HG03439 (cell line): Measurements from ENCODE around the gene SNX5.
A peak's percentile ranks its signal among the peaks of the same experiment; 100 is the strongest.

Source experiments
- ATAC-seq: cut with Tn5 transposase; IDR thresholded peaks from one replicate; pipeline ENCODE4 v1.9.1; 2021; ENCODE audit warnings: mild to moderate bottlenecking, moderate library complexity; ENCODE audit not compliant: unreplicated experiment

Gene SNX5

DNA sequence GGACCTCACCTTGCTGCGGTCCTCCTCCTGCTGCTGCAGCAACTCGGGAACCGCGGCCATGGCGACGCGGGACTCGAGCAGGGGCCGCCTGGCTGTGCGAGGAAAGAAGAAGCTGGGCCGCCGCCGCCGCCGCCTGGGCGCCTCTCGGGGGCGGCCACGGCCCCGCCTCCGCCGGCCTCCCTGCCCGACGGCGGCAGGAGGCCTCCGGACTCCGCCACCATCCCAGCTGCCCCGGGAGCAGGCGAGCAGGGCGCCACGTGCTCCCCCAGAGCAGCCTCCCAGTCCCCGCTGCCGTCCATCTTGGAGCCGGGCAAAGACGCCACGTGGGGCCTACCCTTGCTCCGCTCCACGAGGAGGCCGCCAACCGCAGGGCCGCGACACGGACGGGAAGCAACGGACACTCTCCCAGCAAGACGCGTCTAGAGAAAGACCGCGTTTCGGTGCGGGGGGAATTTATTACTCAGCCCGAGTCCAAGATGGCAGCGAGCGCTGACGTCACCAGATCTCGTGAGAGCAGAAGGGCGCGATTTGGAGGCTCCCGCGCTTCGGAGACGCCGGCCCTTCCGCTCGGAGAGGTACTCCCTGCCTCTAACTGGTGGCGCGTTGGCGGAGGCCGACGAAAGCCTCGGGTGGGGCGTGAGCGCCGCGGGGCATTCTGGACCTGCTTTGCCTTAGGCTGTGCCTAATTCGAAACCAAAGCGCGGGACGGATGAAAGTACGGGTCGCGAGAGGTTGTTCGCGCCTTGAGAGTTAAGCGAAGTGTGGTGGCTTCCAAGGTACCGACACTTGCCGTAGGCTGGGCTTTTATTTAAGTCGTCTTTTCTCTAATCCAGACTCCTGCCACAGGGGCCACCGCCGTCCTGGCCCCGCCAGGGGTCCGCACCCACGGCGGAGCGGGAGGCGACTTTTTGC lies at the start of gene SNX5, which contains the start of gene MGME1:
Gene SNX5, minus strand, starts transcription at position 429 of the 912 bp plus-strand sequence. Its CDS starts 369 bp downstream, at position 60.
Gene MGME1, plus strand, starts transcription at position 653 of the 912 bp plus-strand sequence. CDS start 842 bp downstream, outside the sequence.
- peak; percentile 85 for ATAC-seq

DNA sequence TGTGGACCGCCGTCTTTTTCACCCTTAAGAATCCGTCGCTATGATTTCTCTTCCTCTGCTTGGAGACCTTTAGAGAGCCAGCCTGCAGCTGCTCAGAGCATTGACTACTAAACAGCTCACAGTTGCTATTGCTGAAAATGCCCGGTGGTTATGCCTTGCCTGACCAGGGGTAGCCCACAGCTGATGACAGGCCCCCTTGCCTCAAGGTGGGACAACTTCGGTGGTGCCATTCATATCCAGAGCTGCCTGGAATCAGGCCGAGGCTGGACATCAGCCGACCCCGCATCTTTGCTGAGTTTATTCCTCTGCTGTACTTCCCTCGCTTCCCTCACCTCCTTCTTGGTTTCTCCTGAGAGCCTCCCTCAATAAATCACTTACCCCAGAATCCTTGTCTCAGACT lies 49.5 kb upstream of the SNX5 start:
- ATAC-seq, result no peak

DNA sequence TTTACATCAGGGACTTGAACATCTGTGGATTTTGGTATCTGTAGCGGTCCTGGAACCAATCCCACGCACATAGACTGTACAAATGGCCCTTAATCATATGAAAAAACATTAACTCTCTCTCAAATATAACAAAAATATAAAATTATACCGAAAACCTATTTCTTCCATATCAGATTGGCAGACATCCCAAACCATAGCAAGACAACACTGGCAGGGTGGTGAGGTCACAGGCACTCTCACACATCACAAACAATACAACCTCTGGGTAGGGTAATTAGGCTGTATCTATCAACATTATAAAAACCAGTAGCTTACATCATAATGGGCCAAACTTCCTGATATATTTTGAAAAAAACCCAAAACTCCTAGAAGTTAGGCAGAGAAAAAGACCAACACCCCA lies 48.2 kb upstream of the SNX5 start:
- ATAC-seq, result no peak

DNA sequence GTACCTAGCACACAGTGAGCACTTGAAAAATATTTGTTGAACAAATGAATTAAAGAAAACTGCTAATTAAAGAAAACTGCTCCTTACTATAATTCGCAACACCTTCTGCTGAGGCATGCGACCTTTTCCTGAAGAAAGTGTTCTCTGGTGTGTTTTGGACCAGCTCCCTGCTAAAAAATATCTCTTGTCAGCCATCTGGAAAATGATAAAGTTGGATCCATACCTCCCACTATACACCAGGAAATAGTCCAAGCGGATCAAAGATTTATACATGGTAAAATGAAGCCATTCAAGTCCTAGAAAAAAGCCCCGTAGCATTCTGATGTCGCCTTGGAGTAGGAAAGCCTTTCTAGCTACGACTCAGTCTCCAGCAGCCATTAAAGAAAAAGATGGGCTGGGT lies 45.8 kb upstream of the SNX5 start:
- no peak for ATAC-seq

DNA sequence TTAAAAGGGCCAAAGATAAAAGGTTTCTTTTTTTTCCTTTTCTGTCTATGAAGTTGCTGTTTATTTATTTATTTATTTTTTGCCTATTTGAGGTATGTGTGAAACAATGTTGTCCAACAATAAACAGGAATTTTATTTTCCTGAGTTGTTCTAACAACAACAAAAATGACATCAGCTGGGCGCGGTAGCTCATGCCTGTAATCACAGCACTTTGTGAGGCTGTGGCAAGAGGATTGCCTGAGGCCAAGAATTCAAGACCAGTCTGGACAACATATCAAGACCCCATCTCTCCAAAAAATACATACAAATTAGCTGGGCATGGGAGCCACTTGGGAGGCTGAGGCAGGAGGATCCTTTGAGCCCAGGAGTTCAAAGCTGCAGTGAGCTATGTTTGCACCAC lies 44.3 kb upstream of the SNX5 start:
- ATAC-seq, result no peak

DNA sequence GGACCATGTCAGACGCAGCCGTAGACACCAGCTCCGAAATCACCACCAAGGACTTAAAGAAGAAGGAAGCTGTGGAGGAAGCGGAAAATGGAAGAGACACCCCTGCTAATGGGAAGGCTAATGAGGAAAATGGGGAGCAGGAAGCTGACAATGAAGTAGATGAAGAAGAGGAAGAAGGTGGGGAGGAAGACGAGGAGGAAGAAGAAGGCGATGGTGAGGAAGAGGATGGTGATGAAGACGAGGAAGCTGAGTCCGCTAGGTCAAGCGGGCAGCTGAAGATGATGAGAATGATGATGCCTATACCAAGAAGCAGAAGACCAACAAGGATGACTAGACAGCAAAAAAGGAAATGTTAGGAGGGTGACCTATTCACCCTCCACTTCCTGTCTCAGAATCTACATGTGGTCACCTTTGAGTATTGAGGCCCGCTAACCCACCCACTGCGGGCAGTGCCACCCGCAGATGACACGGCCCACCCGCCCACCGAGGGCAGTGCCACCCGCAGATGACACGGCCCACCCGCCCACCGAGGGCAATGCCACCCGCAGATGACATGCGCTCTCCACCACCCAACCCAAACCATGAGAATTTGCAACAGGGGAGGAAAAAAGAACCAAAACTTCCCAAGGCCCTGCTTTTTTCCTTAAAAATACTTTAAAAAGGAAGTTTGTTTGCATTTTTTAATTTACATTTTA lies 43.5 kb upstream of the SNX5 start:
- no peak for ATAC-seq

DNA sequence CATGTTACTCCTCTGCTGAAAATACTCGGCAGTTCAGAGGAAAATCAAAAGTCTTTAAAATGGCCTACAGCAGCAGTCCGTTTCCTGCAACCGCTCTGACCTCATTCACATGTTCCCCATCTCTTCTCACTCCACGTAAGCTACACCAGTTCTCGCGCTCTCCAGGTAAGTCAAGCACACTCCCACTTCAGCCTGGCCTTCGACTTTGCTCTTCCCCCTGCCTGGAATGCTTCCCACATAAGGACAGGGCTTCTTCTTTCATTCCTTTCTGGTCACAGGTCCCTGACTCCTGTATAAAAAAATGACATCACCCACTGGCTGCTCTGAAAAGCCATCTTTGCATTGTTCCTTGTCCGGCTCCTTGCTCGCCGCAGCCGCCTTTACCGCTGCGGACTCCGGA lies 42.9 kb upstream of the SNX5 start:
- no peak for ATAC-seq

DNA sequence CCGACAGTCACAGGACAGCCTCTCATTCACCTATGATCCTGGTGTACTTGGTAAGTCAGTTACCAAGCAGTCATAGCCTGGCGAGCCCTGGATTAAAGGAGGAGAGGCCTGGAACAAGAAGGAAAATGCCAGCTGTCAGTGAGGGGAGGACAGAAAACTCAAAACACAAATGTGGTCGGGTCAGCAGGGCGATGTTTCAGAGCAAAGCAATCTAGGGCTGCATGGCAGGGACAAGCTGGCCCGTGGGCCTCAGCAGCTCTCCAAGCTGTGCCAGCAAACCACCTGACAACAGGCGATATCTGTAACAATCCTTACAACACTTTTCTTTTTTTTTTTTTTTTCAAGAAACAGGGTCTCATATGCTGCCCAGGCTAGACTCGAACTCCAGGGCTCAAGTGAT lies 40.5 kb upstream of the SNX5 start:
- ATAC-seq, result no peak

DNA sequence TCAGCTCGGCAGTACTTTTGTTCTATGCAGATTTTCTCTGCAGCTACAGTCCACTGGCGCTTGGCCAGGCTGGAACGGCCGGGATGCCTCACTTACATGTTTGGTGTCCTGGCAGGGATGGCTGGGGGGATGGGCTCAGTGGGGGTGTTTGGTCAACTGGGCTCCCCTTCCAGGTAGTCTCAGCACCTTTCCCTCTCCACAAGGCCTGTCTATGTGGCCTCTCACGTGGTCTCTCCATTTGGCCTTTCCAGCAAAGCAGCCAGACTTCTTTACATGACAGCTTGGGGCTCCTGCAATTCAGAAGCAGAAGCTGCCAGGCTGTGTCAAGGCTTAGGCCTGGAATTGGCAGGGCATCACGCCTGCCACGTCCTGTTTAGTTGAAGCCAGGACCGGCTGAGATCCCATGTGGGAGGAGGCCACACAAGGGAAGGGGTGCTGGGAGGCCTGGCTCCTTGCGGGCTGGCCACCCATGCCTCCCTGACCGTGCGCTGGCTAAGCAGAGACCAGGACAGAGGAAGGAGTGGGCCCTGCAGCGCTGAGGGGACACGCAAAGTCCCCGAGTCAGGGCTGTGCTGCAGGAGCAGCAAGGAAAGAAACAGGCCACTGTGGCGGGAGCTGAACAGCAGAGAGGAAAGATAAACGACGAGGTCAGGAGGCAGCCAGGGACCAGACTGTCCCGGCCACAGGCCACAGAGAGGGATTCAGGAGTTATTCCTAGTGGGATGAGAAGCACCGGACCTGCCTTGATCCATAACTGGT lies 39.1 kb upstream of the SNX5 start:
- ATAC-seq, result no peak

DNA sequence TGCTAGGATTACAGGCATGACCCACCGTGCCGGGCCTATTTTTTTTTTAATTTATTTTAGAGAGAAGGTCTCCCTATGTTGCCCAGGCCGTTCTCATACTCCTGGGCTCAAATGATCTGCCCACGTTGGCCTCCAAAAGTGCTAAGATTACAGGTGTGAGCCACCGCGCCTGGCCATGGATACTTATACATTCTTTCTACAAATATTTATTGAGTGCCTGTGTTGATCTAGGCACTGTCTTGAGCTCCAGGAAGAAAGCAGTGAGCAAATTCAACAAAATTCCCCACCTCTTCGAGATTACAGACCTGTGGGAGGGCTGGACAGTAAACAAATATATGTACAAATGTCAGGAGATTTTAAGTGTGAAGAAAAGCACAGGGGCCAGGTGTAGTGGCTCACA lies 38.1 kb upstream of the SNX5 start:
- ATAC-seq, result no peak

DNA sequence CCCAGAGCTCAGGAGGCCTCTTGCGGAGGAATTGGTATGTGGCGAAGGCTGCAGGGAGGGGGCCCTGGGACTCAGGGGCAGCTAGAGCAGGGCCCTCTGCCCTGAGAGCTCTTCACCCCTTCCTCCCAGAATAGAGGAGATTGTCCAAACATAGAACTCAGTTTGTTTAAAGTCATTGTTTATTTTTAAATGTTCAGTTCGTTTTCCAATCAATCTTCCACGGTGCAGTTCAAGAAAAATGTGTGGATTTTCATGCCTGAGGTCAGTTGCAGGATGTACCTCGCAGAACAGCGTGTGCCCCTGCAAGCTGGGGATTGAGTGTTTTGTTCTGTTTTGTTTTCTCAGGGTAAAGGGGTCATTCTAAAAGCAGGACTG lies 37.4 kb upstream of the SNX5 start:
- ATAC-seq, result no peak

DNA sequence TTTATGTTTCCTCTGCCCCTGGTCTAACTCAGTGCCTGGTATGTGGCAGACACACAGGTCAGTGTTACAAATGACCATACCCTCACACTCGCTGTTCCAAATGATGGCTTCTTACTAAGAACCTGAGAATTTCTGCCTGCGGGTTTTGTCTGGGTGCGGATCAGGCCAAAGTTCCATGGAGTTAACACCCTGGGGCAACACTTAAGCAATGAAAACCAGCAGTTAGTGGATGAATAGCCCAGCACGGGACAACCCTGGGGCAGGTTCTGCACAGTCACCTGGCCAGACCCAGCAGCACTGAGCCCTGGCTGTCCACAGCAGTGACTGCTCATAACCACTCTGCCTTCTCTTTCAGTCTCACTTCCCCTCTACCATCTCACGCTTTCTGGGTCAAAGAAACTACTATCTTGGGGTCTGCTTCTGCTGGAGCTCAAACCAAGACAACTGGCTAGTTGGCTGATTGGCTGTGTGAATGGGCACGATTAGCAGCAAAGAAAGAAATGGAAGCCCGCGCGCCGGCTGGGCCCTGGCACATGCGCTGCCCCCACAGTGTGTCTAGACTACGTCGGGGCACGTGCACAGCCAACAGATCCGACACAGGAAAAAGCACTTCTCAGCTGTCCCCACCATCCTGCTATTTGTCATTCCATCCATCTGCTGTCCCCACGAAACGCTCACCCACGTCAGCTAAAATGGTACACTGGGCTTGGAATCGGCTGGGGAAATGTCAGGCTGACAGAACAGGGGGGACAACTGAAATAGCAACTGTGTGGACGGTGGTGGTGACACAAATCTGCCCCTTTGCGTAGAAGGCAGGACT lies 36.8 kb upstream of the SNX5 start:
- peak; percentile 90 for ATAC-seq

DNA sequence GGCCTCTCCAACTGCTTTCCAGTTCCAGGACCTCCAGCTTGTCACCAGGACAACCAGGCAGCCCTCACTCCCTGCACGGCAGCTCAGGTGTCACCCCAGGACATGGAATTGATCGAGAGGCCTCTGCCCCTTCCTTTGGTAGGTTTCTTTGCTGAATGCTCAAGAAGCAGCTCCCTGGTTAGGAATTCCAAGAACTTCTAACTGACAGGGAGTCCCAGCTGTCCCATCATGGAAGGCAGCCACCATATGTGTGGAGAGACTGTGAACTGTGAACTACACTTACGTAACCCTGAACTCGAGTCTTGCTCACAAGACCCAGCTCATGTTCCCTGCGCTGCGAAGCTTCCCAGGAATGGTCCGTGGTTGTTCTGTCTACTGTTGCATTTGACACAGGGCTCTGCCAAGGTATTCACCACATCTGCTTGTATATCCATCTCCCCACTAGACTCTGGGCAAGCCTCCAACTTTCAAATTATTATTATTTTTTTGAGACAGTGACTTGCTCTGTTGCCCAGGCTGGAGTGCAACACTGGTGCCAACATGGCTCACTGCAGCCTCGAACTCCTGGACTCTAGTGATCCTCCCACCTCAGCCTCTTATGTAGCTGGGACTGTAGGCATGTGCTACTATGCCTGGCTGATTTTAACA lies 35.9 kb upstream of the SNX5 start:
- ATAC-seq, result no peak

DNA sequence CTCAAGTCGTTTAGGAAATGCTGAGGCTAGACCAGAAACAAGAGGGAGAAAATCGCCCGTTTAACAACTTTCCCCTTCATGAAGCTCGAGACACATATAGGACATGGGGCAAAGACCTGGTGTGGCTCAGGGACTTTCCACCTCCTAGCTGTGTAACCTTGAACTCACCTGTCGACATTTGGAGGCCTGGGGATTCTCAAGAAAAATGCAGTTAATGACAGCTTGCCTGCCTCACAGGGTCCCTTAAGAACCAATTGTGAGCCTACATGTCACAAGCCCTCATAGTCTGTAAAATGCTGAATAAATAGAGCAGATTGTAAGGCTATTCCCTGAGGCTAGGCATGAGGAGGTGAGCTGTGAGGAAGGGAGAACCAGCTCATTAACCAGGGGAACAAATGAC lies 35.3 kb upstream of the SNX5 start:
- ATAC-seq, result no peak

DNA sequence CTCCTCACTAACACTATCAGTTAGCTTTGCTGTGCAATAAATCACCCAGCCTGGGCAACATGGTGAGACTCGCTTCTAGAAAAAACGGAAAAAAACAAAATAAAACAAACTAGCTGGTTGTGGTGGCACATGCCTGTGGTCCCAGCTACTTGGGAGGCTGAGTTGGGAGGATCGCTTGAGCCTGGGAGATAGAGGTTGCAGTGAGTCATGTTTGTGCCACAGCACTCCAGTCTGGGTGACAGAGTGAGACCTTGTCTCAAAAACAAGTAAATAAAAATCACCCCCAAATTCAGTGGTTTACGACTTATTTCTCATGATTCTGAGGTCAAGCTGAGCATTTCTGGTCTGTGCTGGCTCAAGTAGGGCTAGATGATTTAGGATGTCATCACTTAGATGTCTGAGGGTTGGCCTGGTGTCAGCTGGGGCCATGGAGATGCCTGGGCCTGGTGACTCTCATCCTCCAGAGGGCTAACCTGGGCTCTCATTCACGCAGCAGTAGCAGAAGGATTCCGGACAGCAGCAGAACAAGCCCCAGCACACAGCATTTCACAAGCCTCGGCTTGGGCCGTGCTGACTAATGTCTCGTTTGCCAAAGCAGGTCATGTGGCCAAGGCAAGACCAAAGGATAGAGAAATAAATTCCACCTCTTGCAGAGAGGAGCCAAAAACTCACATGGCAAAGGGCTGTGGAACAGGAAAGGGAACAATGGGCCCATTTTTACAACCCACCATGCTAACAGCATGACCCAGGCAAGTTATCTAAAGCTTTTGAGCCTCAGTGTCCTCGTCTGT lies 32.7 kb upstream of the SNX5 start:
- ATAC-seq, result no peak

DNA sequence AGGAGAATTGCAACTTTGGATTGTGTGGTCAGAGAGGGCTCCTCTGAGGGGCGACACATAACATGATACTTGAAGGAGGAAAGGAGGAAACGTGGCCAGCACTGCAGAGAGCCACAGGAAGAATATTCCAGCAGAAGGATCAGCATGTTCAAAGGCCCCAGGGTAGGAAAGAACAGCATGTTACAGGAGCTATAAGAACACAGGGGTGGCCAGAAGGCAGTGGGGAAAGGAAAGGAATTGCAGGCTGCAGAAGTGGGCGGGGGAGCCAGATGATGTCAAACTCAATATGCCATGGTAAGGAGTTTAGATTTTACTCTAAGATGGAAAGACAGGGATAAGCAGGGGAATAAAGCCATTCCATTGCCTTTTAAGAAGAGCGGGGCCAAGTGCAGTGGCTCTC lies 31.0 kb upstream of the SNX5 start:
- no peak for ATAC-seq

DNA sequence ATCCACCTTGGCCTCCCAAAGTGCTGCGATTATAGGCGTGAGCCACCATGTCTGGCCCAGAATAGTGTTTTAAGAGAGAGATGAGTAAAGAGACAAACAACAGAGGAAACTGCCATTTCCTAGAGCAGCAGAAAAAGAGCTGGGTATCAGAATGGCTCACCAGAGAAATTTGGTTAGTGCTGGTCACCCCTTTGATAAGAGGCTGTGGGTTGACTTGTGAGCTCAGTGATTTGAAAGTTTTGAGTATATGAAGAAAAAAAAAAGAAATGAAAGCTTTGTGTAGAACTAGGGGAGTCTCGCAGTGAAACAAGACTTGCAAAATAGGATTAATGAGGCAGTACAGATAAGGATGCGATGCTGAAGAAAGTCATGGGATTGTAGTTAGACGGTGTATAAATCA lies 29.9 kb upstream of the SNX5 start:
- no peak for ATAC-seq

DNA sequence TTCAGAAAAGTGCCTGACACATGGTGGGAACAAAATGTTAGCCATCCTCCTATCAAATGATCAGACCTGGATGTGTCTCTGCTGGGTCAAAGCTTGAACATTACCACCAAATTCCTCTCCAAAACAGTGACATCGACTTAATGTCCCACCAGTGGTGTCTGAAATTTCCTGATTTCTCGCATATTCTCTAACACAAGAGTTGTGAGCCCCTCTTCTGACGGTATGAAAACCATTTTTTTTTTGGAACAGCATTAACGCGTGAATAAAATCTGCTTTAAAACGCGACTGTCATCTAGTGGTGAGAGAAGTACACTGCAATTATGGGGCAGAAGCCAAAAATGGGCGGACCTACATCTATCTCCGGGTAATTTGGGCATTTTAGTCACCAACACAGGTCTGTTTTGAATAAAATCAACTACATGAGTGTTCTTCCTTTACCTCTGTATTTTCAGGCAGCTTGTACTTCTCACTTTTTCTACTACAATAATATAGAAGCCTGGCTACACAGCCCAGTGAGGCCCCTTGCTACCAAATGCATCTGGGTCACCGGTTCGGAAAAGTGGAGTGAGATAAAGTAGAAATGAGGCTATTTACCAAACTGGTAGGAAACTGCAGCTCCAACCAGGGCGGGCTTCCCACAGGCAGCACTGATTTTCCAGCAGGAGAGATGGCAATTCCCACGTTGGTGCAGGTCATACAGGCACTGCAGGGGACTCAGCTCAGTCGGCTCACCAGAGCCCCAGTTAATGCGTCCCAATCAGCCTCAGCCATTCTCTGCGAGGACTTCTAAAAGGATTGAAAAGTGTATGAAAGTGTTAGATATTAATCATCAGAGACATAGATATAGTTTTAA lies 27.6 kb upstream of the SNX5 start:
- ATAC-seq, result peak; percentile 50
